GM12878 (cell line): ENCODE results near the gene ING3. TPM values are rescaled to one million over a fixed set of nuclear protein-coding genes. Genes with fewer than 3 reads are reported as not detected.

Source experiments
- ATAC-seq: fragments of 200-7000 bp; cut with Tn5 transposase; 3 replicates; pipeline ENCODE4 v1.9.1; 2020; ENCODE audit warnings: mild to moderate bottlenecking, moderate library complexity
- BruUV-seq: library from RNA; stranded (reverse); fragments of 400-500 nt; replicated peaks from 2 replicates; lab custom pipeline; 2021; lab: Mats Ljungman, UMichigan
- CTCF ChIA-PET: fragments of 300-600 bp; sonication (Branson Sonifier 250); formaldehyde crosslinking; extraction: SDS; loops from one replicate; lab custom pipeline; 2021; ENCODE audit warnings: inconsistent platforms; lab: Yijun Ruan, JAX
- POLR2A ChIA-PET: fragments of 350-600 bp; formaldehyde crosslinking; extraction: SDS; loops from one replicate; lab custom pipeline; 2021; ENCODE audit warnings: inconsistent platforms; lab: Charles Lee
- RAD21 ChIA-PET: fragments of 300-600 bp; sonication (Branson Sonifier 250); formaldehyde crosslinking; loops from one replicate; lab custom pipeline; 2023; ENCODE audit warnings: antibody characterized with exemption; ENCODE audit not compliant: unreplicated experiment; lab: Charles Lee
- SMC1A ChIA-PET: fragments of 300-600 bp; sonication (Branson Sonifier 250); formaldehyde crosslinking; loops from one replicate; lab custom pipeline; 2023; ENCODE audit not compliant: unreplicated experiment, uncharacterized antibody; lab: Charles Lee
- DNase-seq: peaks from one replicate; pipeline ENCODE4 v3.0.0-alpha.2; 2011; ENCODE audit warnings: low read depth, low spot score
- FAIRE-seq: peaks from 3 replicates; lab custom pipeline; 2011; peaks lifted over from hg19 to GRCh38; lab: Jason Lieb, UNC
- H2AFZ ChIP-seq: 2 replicates; pipeline ENCODE4 v1.6.0; 2011; ENCODE audit warnings: low read depth, low read length, control low read depth; ENCODE audit not compliant: control insufficient read depth
- H3K27ac ChIP-seq: 2 replicates; pipeline ENCODE4 v1.5.1; 2011; ENCODE audit warnings: control low read depth; ENCODE audit not compliant: control insufficient read depth, insufficient read depth
- H3K27me3 ChIP-seq, 2 experiments: replicated peaks in 1 of 2; 2 replicates each; pipeline versions ENCODE4 v1.6.0 to v1.6.1; 2011; ENCODE audit warnings: low read length in 1 of 2; ENCODE audit not compliant: control insufficient read depth in 2 of 2, insufficient read depth in 2 of 2
- H3K36me3 ChIP-seq, 2 experiments: 2 replicates each; pipeline ENCODE4 v1.5.1; 2011; ENCODE audit warnings: low read length in 1 of 2; ENCODE audit not compliant: control insufficient read depth in 2 of 2, insufficient read depth in 2 of 2
- H3K4me1 ChIP-seq: 2 replicates; pipeline ENCODE4 v1.6.1; 2011; ENCODE audit warnings: mild to moderate bottlenecking, low read length, moderate library complexity, mixed read lengths; ENCODE audit not compliant: control insufficient read depth, insufficient read depth
- H3K4me2 ChIP-seq: 2 replicates; pipeline ENCODE4 v1.6.0; 2011; ENCODE audit warnings: control low read depth; ENCODE audit not compliant: control insufficient read depth, insufficient read depth
- H3K4me3 ChIP-seq: fragments of 200-600 bp; sonication (generic); 2 replicates; pipeline ENCODE4 v1.5.1; 2016
- H3K79me2 ChIP-seq: 2 replicates; pipeline ENCODE4 v1.6.0; 2011; ENCODE audit warnings: low read length; ENCODE audit not compliant: control insufficient read depth, insufficient read depth
- H3K9ac ChIP-seq: 2 replicates; pipeline ENCODE4 v1.8.0; 2011; ENCODE audit warnings: low read length, control low read depth, mixed read lengths; ENCODE audit not compliant: control insufficient read depth, insufficient read depth
- H3K9me3 ChIP-seq: replicated peaks from 3 replicates; pipeline ENCODE4 v1.5.1; 2011; ENCODE audit warnings: mild to moderate bottlenecking, low read length; ENCODE audit not compliant: control insufficient read depth, insufficient read depth
- H4K20me1 ChIP-seq: 2 replicates; pipeline ENCODE4 v1.6.0; 2011; ENCODE audit not compliant: control insufficient read depth, insufficient read depth
- ASH2L ChIP-seq: fragments of 300-600, 200-600 bp; sonication (generic); IDR thresholded peaks from 2 replicates; pipeline ENCODE4 v1.6.1; 2017; ENCODE audit warnings: low read depth, mild to moderate bottlenecking, borderline replicate concordance
- FOS ChIP-seq: IDR thresholded peaks from 3 replicates; pipeline ENCODE4 v1.6.1; 2011; ENCODE audit warnings: borderline replicate concordance; ENCODE audit not compliant: insufficient read length; ENCODE audit errors: extremely low read depth
- GATAD2B ChIP-seq: fragments of 450-650 bp; conservative IDR thresholded peaks from 2 replicates; pipeline ENCODE4 v1.6.1; 2017; ENCODE audit warnings: low read depth, mild to moderate bottlenecking, moderate library complexity
- HCFC1 ChIP-seq: fragments of 150-350 bp; IDR thresholded peaks from 2 replicates; pipeline ENCODE4 v1.6.1; 2014; ENCODE audit warnings: low read length
- HDAC2 ChIP-seq: fragments of 200-600 bp; sonication (generic); IDR thresholded peaks from 2 replicates; pipeline ENCODE4 v1.6.1; 2017
- KDM1A ChIP-seq: fragments of 200-600 bp; sonication (generic); IDR thresholded peaks from 2 replicates; pipeline ENCODE4 v1.6.1; 2016; ENCODE audit warnings: borderline replicate concordance
- NFXL1 ChIP-seq: fragments of 450-650 bp; IDR thresholded peaks from 2 replicates; pipeline ENCODE4 v1.6.1; 2017; ENCODE audit warnings: antibody characterized with exemption, mild to moderate bottlenecking, borderline replicate concordance
- PAX5 ChIP-seq: IDR thresholded peaks from 2 replicates; pipeline ENCODE4 v1.6.1; 2011; ENCODE audit warnings: low read depth, low read length, borderline replicate concordance
- RFX5 ChIP-seq: IDR thresholded peaks from 2 replicates; pipeline ENCODE4 v1.6.1; 2011; ENCODE audit warnings: low read depth, low read length, improper control_type of control experiment
- SP1 ChIP-seq: IDR thresholded peaks from one replicate; pipeline ENCODE4 v1.6.1; 2011; ENCODE audit warnings: low read depth, low read length
- ZNF384 ChIP-seq: IDR thresholded peaks from 2 replicates; pipeline ENCODE4 v1.6.1; 2012; ENCODE audit warnings: low read depth, mild to moderate bottlenecking, low read length, improper control_type of control experiment, borderline replicate concordance
- WGBS: methylation state at CpG from one replicate; pipeline ENCODE4 v1.1.6; 2016; ENCODE audit warnings: low lambda C conversion rate; ENCODE audit not compliant: insufficient replicate concordance, insufficient coverage; ENCODE audit errors: missing lambda C conversion rate; 5-methylcytosine and 5-hydroxymethylcytosine counted together
- in situ Hi-C: fragments of 300-500 bp; cut with MboI; formaldehyde crosslinking; loops from 9 replicates; pipeline ENCODE4 v1.14.3; 2018; ENCODE audit warnings: mixed read lengths
- intact Hi-C: fragments of 100-400 bp; cut with micrococcal nuclease; formaldehyde crosslinking; loops from one replicate; pipeline ENCODE4 v1.14.2; 2022; ENCODE audit not compliant: unreplicated experiment
- polyA plus RNA-seq, 11 experiments: library from polyadenylated mRNA; depleted of rRNA in 4 of 11; unstranded in 6 of 11; stranded (reverse) in 5 of 11; fragments of >200 nt; fragmentation: Nextera tagmentation in 4 of 11; fragmentation: Illumina TruSeq in 1 of 11; extraction: Ambion mirVana in 4 of 11; extraction: Trizol in 1 of 11; gene quantifications; 1 replicate in 1 of 11; 2 replicates in 10 of 11; pipeline versions ENCODE4 v1.2.1 to v1.2.3, GENCODE V29; 2011 to 2016; ENCODE audit warnings: inconsistent platforms in 2 of 11, missing spikeins in 2 of 11, low read depth in 1 of 11
- total RNA-seq, 4 experiments: library from RNA; depleted of rRNA in 3 of 4; stranded (reverse); fragments of >200 nt in 3 of 4; fragmentation: Illumina TruSeq in 1 of 4; extraction: Trizol in 1 of 4; gene quantifications; 2 replicates each; pipeline versions ENCODE4 v1.2.1 to v1.2.3, GENCODE V29; 2013 to 2021
- TF ChIP-seq, protein P1 (sequence below): fragments of 450-650 bp; IDR thresholded peaks from 2 replicates; pipeline ENCODE4 v1.6.1; 2016; ENCODE audit warnings: mild to moderate bottlenecking, moderate library complexity, borderline replicate concordance
- TF ChIP-seq, protein P2 (sequence below): fragments of 450-650 bp; IDR thresholded peaks from 2 replicates; pipeline ENCODE4 v1.6.1; 2016; ENCODE audit warnings: mild to moderate bottlenecking
- TF ChIP-seq, protein P3 (sequence below): fragments of 450-650 bp; IDR thresholded peaks from 2 replicates; pipeline ENCODE4 v1.6.1; 2017; ENCODE audit warnings: low read depth, mild to moderate bottlenecking, moderate library complexity
- TF ChIP-seq, protein P4 (sequence below): fragments of 450-650 bp; IDR thresholded peaks from 2 replicates; pipeline ENCODE4 v1.6.1; 2016; ENCODE audit warnings: mild to moderate bottlenecking

The ING3 gene
- total and polyA plus RNA-seq, 10 of the 15 experiments (the other 5 are each of a cell fraction or from before 2014, with no cell fraction given) = 12.1 to 60.8 (median 28.8) TPM

DNA sequence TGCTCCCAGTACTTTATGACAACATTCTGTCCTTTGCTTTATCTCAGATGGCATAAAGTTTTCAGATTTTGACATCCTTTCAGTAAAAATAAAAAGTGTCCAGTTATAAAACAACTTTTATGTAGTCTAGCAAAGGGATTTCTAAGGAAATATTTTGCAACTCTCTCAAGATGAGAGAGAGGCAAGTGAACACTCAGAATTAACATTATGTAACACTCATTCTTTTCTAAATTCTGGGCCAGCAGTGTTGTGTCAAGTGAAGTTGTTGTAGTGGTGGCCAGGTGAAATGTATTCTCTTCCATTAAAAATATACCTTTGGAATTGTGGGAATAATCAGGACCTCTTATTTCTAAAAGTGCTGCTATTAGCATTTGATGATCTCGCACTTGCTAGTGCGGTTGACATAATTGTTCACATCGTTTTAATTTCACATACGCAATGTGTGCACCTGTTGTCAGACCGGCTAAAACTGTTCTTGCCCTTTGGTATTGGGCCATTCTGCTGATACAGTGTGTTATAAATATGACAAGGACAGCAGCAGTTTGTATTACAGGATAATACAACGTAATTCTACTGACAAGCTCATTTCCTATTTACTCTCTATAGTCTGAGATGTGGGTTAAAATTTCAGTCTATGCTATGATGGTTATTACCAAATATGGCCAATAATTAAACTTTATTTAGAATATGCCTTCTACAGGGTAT lies 61.7 kb downstream of the ING3 start:
- no peak for FAIRE-seq
- CTCF ChIA-PET = interaction anchor here (2.9 kb wide), 1 partner anchor 24 kb away, joined by 8 read pairs; the partner anchor contains the start of gene CPED1
- H3K9ac ChIP-seq = no peak overlapping the region
- no TSS peak for BruUV-seq
- no peak for DNase-seq
- POLR2A ChIA-PET = no interaction called here
- H3K4me1 ChIP-seq = no peaks in the 10 kb centered on the region
- 61% methylated on average over 6 of the region's 6 CpGs for WGBS
- H4K20me1 ChIP-seq = no peaks in the 10 kb centered on the region
- SMC1A ChIA-PET = no interaction called here
- no peak overlapping the region for H3K27ac ChIP-seq
- no peaks in the 10 kb centered on the region for H3K36me3 ChIP-seq
- no peak overlapping the region for H3K4me3 ChIP-seq
- RAD21 ChIA-PET = interaction anchor here (1.0 kb wide), 1 partner anchor 26 kb away, joined by 3 read pairs; no protein-coding TSS in a partner anchor
- H2AFZ ChIP-seq = no peak overlapping the region
- in situ Hi-C loops (no loop called here), intact Hi-C loops (no loop called here)
- H3K27me3 ChIP-seq = no peaks in the 10 kb centered on the region; a peak in 2 of 4 replicates
- H3K4me2 ChIP-seq = no peak overlapping the region
- ATAC-seq = no peak
- H3K79me2 ChIP-seq = no peaks in the 10 kb centered on the region
- no peaks in the 10 kb centered on the region for H3K9me3 ChIP-seq
- no peak for TF ChIP-seq HCFC1
- TF ChIP-seq ZNF384 = no peak
- no peak for TF ChIP-seq SP1
- no peak for TF ChIP-seq ASH2L
- TF ChIP-seq, protein P1, sequence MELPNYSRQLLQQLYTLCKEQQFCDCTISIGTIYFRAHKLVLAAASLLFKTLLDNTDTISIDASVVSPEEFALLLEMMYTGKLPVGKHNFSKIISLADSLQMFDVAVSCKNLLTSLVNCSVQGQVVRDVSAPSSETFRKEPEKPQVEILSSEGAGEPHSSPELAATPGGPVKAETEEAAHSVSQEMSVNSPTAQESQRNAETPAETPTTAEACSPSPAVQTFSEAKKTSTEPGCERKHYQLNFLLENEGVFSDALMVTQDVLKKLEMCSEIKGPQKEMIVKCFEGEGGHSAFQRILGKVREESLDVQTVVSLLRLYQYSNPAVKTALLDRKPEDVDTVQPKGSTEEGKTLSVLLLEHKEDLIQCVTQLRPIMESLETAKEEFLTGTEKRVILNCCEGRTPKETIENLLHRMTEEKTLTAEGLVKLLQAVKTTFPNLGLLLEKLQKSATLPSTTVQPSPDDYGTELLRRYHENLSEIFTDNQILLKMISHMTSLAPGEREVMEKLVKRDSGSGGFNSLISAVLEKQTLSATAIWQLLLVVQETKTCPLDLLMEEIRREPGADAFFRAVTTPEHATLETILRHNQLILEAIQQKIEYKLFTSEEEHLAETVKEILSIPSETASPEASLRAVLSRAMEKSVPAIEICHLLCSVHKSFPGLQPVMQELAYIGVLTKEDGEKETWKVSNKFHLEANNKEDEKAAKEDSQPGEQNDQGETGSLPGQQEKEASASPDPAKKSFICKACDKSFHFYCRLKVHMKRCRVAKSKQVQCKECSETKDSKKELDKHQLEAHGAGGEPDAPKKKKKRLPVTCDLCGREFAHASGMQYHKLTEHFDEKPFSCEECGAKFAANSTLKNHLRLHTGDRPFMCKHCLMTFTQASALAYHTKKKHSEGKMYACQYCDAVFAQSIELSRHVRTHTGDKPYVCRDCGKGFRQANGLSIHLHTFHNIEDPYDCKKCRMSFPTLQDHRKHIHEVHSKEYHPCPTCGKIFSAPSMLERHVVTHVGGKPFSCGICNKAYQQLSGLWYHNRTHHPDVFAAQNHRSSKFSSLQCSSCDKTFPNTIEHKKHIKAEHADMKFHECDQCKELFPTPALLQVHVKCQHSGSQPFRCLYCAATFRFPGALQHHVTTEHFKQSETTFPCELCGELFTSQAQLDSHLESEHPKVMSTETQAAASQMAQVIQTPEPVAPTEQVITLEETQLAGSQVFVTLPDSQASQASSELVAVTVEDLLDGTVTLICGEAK = no peak
- TF ChIP-seq RFX5 = no peak
- TF ChIP-seq, protein P2, sequence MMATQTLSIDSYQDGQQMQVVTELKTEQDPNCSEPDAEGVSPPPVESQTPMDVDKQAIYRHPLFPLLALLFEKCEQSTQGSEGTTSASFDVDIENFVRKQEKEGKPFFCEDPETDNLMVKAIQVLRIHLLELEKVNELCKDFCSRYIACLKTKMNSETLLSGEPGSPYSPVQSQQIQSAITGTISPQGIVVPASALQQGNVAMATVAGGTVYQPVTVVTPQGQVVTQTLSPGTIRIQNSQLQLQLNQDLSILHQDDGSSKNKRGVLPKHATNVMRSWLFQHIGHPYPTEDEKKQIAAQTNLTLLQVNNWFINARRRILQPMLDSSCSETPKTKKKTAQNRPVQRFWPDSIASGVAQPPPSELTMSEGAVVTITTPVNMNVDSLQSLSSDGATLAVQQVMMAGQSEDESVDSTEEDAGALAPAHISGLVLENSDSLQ = no peak
- TF ChIP-seq, protein P3, sequence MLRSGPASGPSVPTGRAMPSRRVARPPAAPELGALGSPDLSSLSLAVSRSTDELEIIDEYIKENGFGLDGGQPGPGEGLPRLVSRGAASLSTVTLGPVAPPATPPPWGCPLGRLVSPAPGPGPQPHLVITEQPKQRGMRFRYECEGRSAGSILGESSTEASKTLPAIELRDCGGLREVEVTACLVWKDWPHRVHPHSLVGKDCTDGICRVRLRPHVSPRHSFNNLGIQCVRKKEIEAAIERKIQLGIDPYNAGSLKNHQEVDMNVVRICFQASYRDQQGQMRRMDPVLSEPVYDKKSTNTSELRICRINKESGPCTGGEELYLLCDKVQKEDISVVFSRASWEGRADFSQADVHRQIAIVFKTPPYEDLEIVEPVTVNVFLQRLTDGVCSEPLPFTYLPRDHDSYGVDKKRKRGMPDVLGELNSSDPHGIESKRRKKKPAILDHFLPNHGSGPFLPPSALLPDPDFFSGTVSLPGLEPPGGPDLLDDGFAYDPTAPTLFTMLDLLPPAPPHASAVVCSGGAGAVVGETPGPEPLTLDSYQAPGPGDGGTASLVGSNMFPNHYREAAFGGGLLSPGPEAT = no peak
- no peak for TF ChIP-seq KDM1A
- no peak for TF ChIP-seq PAX5
- TF ChIP-seq, protein P4, sequence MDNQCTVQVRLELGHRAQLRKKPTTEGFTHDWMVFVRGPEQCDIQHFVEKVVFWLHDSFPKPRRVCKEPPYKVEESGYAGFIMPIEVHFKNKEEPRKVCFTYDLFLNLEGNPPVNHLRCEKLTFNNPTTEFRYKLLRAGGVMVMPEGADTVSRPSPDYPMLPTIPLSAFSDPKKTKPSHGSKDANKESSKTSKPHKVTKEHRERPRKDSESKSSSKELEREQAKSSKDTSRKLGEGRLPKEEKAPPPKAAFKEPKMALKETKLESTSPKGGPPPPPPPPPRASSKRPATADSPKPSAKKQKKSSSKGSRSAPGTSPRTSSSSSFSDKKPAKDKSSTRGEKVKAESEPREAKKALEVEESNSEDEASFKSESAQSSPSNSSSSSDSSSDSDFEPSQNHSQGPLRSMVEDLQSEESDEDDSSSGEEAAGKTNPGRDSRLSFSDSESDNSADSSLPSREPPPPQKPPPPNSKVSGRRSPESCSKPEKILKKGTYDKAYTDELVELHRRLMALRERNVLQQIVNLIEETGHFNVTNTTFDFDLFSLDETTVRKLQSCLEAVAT = no peak
- no peak for TF ChIP-seq FOS
- TF ChIP-seq NFXL1 = no peak
- no peak for TF ChIP-seq GATAD2B
- TF ChIP-seq HDAC2 = no peak
